ENCODE measurements around the gene DSTN. TPM values are rescaled to one million over a fixed set of nuclear protein-coding genes. Genes with fewer than 3 reads are reported as not detected.

DSTN gene
- total and polyA plus RNA-seq, 2 of the 4 experiments (the other 2 are of a cell fraction) = 221 to 269 TPM

- Histone ChIP-seq H3K27me3 (ENCODE audit: control insufficient read depth, insufficient read depth, low read length) (no peaks in the 10 kb centered on the region), H3K9ac (ENCODE audit: low read depth, low read length) (peak overlapping the region; percentile 67), H2BK5ac (ENCODE audit: low read depth, low read length, poor library complexity, severe bottlenecking) (peak overlapping the region; percentile 5), H3K36me3 (ENCODE audit: control insufficient read depth, insufficient read depth, low read length) (peaks cover 6% of the 10 kb centered on the region), H2AK5ac (ENCODE audit: low read depth, low read length) (no peak overlapping the region), H3K4me2 (ENCODE audit: low read depth, low read length) (peak overlapping the region; percentile 73), H3K4me1 (ENCODE audit: control insufficient read depth, insufficient read depth, low read length) (peaks cover 10% of the 10 kb centered on the region), H3K14ac (replicated peaks; ENCODE audit: low read depth, low read length) (0 out of 2 replicates have a peak overlapping the region, but pooled peaks have one; percentile 8), H3K18ac (ENCODE audit: low read depth, low read length) (no peak overlapping the region), H3K4ac (ENCODE audit: low read depth, low read length) (no peak overlapping the region), H2BK120ac (ENCODE audit: low read depth, low read length) (no peak overlapping the region), H3K56ac (ENCODE audit: extremely low read depth, insufficient read depth, low read length) (no peak overlapping the region), H2AFZ (replicated peaks; ENCODE audit: low read length, poor library complexity) (no peak overlapping the region), H3K27ac (ENCODE audit: insufficient read depth, low read length) (no peak overlapping the region), H3K4me3 (ENCODE audit: insufficient read depth, low read depth, low read length) (peak overlapping the region; percentile 22), H3K9me1 (ENCODE audit: insufficient read depth, low read length) (peaks cover 6% of the 10 kb centered on the region), H2BK20ac (ENCODE audit: low read depth, low read length) (no peak overlapping the region), H4K5ac (ENCODE audit: low read depth, low read length) (no peak overlapping the region), H2BK15ac (ENCODE audit: low read depth, low read length) (no peak overlapping the region), H3K9me3 (ENCODE audit: control insufficient read depth, insufficient read depth, low read length) (no peaks in the 10 kb centered on the region), H4K20me1 (ENCODE audit: insufficient read depth, low read length) (peaks cover 68% of the 10 kb centered on the region), H3K79me1 (ENCODE audit: low read depth in 1 of 2, low read length in 2 of 2) (peaks cover 8 to 42% of the 10 kb centered on the region in 2 experiments), H2AK9ac (replicated peaks; ENCODE audit: low read depth, low read length, poor library complexity) (no peak overlapping the region), H4K91ac (ENCODE audit: insufficient read depth, low read depth, low read length) (no peak overlapping the region), H3K23ac (ENCODE audit: low read depth, low read length) (peak overlapping the region; percentile 14), H4K8ac (ENCODE audit: low read depth in 2 of 2, low read length in 2 of 2) (no peak overlapping the region; a peak in 1 of 4 replicates)
- intact Hi-C loops (cut with micrococcal nuclease) = loop anchor here (2.0 to 5.0 kb wide), 2 partner anchors 23 to 35 kb away; no protein-coding TSS in a partner anchor
- no CpG with 5 or more reads among the region's 7 CpGs for WGBS, 2 experiments (ENCODE audit: extremely low coverage in 2 of 2, insufficient read length in 1 of 2)
- ChIA-PET CTCF (interaction anchor here (1.2 to 1.8 kb wide), 6 partner anchors 8 to 34 kb away, joined by 3 to 7 read pairs (median 6); no protein-coding TSS in a partner anchor), POLR2A (ENCODE audit: unreplicated experiment) (interaction anchor here (0.6 to 0.7 kb wide), 2 partner anchors 35 to 1534 kb away, joined by 3 to 5 read pairs; no protein-coding TSS in a partner anchor)
- in situ Hi-C loops (cut with MboI; ENCODE audit: low sequenced_read_pairs) = loop anchor here (5.0 kb wide), 1 partner anchor 35 kb away; no protein-coding TSS in a partner anchor
- DNase-seq (no peak), ATAC-seq (ENCODE audit: low read depth) (no peak)
- TSS peak; percentile 20 for BruUV-seq (replicated peaks)
- dilution Hi-C loops (cut with HindIII; ENCODE audit: low sequenced_read_pairs, unreplicated experiment) = no loop called here
- no peak for TF ChIP-seq ELK1 (IDR thresholded peaks at IDR 0.05; ENCODE audit: borderline replicate concordance, low read depth, low read length)
- TF ChIP-seq NFE2L2 (IDR thresholded peaks at IDR 0.05; ENCODE audit: low read depth, low read length) = no peak
- no peak for TF ChIP-seq BHLHE40 (IDR thresholded peaks at IDR 0.05; ENCODE audit: low read depth, low read length)
- TF ChIP-seq CHD1 (IDR thresholded peaks at IDR 0.05; ENCODE audit: low read depth, low read length) = no peak
- no peak for TF ChIP-seq CEBPB (IDR thresholded peaks at IDR 0.05; ENCODE audit: low read depth, low read length)
- no peak for TF ChIP-seq MAFK (IDR thresholded peaks at IDR 0.05; ENCODE audit: low read depth, low read length)
- no peak for TF ChIP-seq RFX5 (IDR thresholded peaks at IDR 0.05; ENCODE audit: low read depth, low read length)
- TF ChIP-seq FOS (IDR thresholded peaks at IDR 0.05; ENCODE audit: low read depth, low read length) = no peak
- TF ChIP-seq POLR2A (IDR thresholded peaks at IDR 0.05; ENCODE audit: low read depth, low read length) = no peak
- TF ChIP-seq MAZ (IDR thresholded peaks at IDR 0.05; ENCODE audit: borderline replicate concordance, low read depth, low read length) = no peak
- no peak for TF ChIP-seq RAD21 (IDR thresholded peaks at IDR 0.05; ENCODE audit: low read length)
- no peak for TF ChIP-seq RCOR1 (IDR thresholded peaks at IDR 0.05; ENCODE audit: insufficient replicate concordance, low read length)
- TF ChIP-seq CTCF (conservative IDR thresholded peaks at IDR 0.05; ENCODE audit: low read depth, low read length) = no peak
- no peak for TF ChIP-seq USF2 (IDR thresholded peaks at IDR 0.05; ENCODE audit: low read depth, low read length)
- no peak for TF ChIP-seq MXI1 (IDR thresholded peaks at IDR 0.05; ENCODE audit: borderline replicate concordance, low read depth, low read length)
These were observed 2.3 kb downstream of the DSTN start for GRCh38 chr20:17572034-17572638.
